Suprapubic skin (tissue), 4 donors: ENCODE measurements around the gene STRN. TPM values are rescaled to one million over a fixed set of nuclear protein-coding genes. Genes with fewer than 3 reads are reported as not detected.

Experiments
- DNase-seq, 2 donors: peaks; one replicate each; pipeline ENCODE4 v3.0.0-alpha.2; 2019; ENCODE audit warnings: low spot score in 2 of 2
- H3K27ac ChIP-seq: fragments of 200-600 bp; sonication (generic); one replicate; pipeline ENCODE4 v1.5.1; 2019
- H3K27me3 ChIP-seq: fragments of 200-600 bp; sonication (generic); one replicate; pipeline ENCODE4 v1.5.1; 2019
- H3K36me3 ChIP-seq: fragments of 200-600 bp; sonication (generic); one replicate; pipeline ENCODE4 v1.5.1; 2019
- H3K4me1 ChIP-seq: fragments of 200-600 bp; sonication (generic); one replicate; pipeline ENCODE4 v1.5.1; 2019
- H3K4me3 ChIP-seq: fragments of 200-600 bp; sonication (generic); one replicate; pipeline ENCODE4 v1.5.1; 2019; ENCODE audit warnings: mild to moderate bottlenecking
- H3K9me3 ChIP-seq: fragments of 200-600 bp; sonication (generic); one replicate; pipeline ENCODE4 v1.5.1; 2019
- CTCF ChIP-seq, 2 donors: fragments of 200-600 bp in 1 of 2; fragments of 450-650 bp in 1 of 2; sonication (generic) in 1 of 2; IDR thresholded peaks; one replicate each; pipeline ENCODE4 v1.5.1; 2016 to 2019; ENCODE audit warnings: antibody characterized with exemption in 2 of 2, mild to moderate bottlenecking in 1 of 2, moderate library complexity in 1 of 2
- EP300 ChIP-seq: sonication (generic); formaldehyde crosslinking; IDR thresholded peaks from one replicate; pipeline ENCODE4 v1.6.1; 2017; ENCODE audit warnings: antibody characterized with exemption
- POLR2A ChIP-seq, 2 donors: fragments of 450-650 bp; IDR thresholded peaks; one replicate each; pipeline ENCODE4 v1.6.1; 2017; ENCODE audit warnings: antibody characterized with exemption in 2 of 2, mild to moderate bottlenecking in 2 of 2, moderate library complexity in 2 of 2
- POLR2AphosphoS5 ChIP-seq, 3 donors: sonication (generic); formaldehyde crosslinking; IDR thresholded peaks; one replicate each; pipeline ENCODE4 v1.6.1; 2017; ENCODE audit warnings: antibody characterized with exemption in 3 of 3
- WGBS: methylation state at CpG from one replicate; pipeline ENCODE4 v1.1.5; 2018; 5-methylcytosine and 5-hydroxymethylcytosine counted together
- total RNA-seq, 4 donors: library from RNA; depleted of rRNA; stranded (reverse); fragments of >200 nt; gene quantifications; one replicate each; pipeline ENCODE4 v1.1.0, GENCODE V29; 2016

The STRN gene
- total RNA-seq, 4 donors from 2014 or later, result 28.6 to 39.6 (median 37.5) TPM

GRCh38 chr2:36800381-36800780, 166.0 kb downstream of the STRN start:
- no peaks in the 10 kb centered on the region for H3K4me1 ChIP-seq
- H3K27ac ChIP-seq, result no peak overlapping the region
- DNase-seq, result no peak
- 90% methylated on average over 11 of the region's 11 CpGs for WGBS
- no peak overlapping the region for H3K4me3 ChIP-seq
- no peaks in the 10 kb centered on the region for H3K9me3 ChIP-seq
- TF ChIP-seq POLR2A (IDR thresholded peaks at IDR 0.05) (no peak), EP300 (no peak), POLR2AphosphoS5 (IDR thresholded peaks at IDR 0.05) (no peak), CTCF (IDR thresholded peaks at IDR 0.05) (no peak)
- H3K27me3 ChIP-seq, result no peaks in the 10 kb centered on the region
- H3K36me3 ChIP-seq, result no peaks in the 10 kb centered on the region

DNA sequence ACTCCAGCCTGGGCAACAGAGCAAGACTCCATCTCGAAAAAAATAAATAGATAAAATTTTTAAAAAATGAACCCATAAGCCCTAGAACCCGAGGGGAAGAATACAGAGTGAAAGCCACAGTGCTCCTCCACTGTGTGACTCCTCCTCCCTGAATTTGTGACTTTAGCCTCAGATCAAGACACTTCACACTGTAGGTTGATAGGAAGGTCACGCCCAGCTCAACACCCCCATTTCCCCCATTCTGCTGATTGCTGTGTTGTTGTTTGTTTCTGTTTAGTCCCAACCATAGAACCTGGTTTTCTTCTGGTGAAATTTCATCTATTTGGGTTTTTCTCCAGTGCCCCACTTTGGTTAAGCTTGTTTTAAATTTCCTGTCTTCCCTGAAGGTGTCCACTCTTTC, 167.6 kb downstream of the STRN start:
- no peak overlapping the region for H3K4me3 ChIP-seq
- no peaks in the 10 kb centered on the region for H3K27me3 ChIP-seq
- WGBS, result 89% methylated on average over 3 of the region's 3 CpGs
- no peak overlapping the region for H3K27ac ChIP-seq
- DNase-seq, result no peak
- no peaks in the 10 kb centered on the region for H3K36me3 ChIP-seq
- no peaks in the 10 kb centered on the region for H3K4me1 ChIP-seq
- no peaks in the 10 kb centered on the region for H3K9me3 ChIP-seq
- TF ChIP-seq POLR2A (IDR thresholded peaks at IDR 0.05) (no peak), EP300 (no peak), CTCF (IDR thresholded peaks at IDR 0.05) (no peak), POLR2AphosphoS5 (IDR thresholded peaks at IDR 0.05) (no peak)

DNA sequence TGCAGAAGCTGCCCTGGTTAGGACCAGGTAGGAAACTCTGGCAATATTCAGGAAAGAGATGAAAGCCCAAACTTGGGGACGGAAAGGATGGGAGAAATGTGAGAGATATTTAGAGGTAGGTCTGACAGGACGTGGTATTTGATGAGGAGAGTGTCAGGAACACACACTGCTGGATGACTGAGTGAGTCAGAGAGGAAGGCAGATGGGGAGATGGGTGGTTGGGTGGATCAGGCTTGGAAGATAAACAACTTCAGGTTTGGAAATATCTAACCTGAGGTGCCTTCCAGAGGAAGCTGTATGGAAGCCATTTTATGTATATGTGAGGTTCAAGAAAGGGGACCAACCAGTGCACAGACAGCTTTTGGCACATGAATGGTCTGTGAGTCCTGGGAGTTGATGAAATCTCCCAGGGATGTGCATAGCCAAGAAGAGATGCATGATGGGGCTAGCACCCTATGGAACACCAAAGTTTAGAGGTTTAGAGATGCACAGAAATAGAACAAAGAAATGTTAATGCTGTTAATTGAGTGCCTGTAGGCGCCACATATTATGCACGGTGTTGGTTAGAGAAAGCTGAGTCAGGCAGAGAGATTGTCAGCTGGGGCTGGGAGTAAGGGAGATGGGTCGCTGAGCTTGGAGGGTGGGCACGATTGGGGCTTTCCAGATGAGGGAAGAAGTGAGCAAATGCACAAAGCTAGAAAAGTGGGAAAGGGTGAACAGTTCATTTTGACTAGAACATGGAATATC, 168.8 kb downstream of the STRN start:
- no peaks in the 10 kb centered on the region for H3K4me1 ChIP-seq
- WGBS, result 51% methylated on average over 6 of the region's 6 CpGs
- no peaks in the 10 kb centered on the region for H3K36me3 ChIP-seq
- TF ChIP-seq EP300, result no peak
- no peak for TF ChIP-seq POLR2AphosphoS5 (IDR thresholded peaks at IDR 0.05)
- TF ChIP-seq POLR2A (IDR thresholded peaks at IDR 0.05), result no peak
- no peak for TF ChIP-seq CTCF (IDR thresholded peaks at IDR 0.05)
- no peak for DNase-seq
- H3K4me3 ChIP-seq, result no peak overlapping the region
- no peaks in the 10 kb centered on the region for H3K27me3 ChIP-seq
- H3K9me3 ChIP-seq, result no peaks in the 10 kb centered on the region
- H3K27ac ChIP-seq, result no peak overlapping the region

Other genes starting within 250 kb of the STRN start
- gene HEATR5B, start 117.8 kb upstream of the STRN start, total RNA-seq, result 10 to 100 TPM; 25.6 to 65.3 (median 45.3) TPM
- gene GPATCH11, start 118.0 kb upstream of the STRN start, total RNA-seq, result 10 to 100 TPM in 1 of 4 donors, 1 to 10 TPM in 3; 3.2 to 14.2 (median 5.6) TPM
- 10 to 100 TPM in 1 of 4 donors, 1 to 10 TPM in 3; 6.5 to 10.8 (median 9.1) TPM for gene EIF2AK2, start 190.4 kb upstream of the STRN start, total RNA-seq
- not detected for gene SULT6B1, start 222.1 kb upstream of the STRN start, total RNA-seq
- 10 to 100 TPM; 16.3 to 33.6 (median 20.1) TPM for gene CEBPZOS, start 230.0 kb upstream of the STRN start, total RNA-seq